GM12875 (cell line): ENCODE data around the gene NAMPT.

Experiments used
- H3K4me3 ChIP-seq: one replicate; pipeline ENCODE4 v1.5.1; 2011; ENCODE audit warnings: low read depth, low read length, control low read depth
- CTCF ChIP-seq: IDR thresholded peaks from 2 replicates; pipeline ENCODE4 v1.5.1; 2011; ENCODE audit warnings: low read depth, mild to moderate bottlenecking, control low read depth, inconsistent platforms, low read length, moderate library complexity, borderline replicate concordance; ENCODE audit not compliant: insufficient read depth

NAMPT gene

DNA sequence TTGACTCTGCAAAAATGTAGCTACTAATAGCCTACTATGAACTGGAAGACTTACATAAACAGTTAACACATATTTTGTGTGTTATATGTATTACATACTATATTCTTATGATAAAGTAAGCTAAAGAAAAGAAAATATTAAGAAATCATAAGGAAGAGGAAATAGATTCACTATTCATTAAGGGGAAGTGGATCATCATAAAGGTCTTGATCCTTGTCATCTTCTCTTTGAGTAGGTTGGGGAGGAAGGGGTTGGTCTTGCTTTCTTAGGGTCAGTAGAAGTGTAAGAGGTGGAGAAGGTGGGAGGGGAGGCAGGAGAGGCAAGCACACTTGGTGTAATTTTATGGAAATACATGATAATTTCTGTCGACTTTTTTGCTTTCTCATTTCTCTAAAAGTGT, 81.3 kb downstream of the NAMPT start:
- no peak overlapping the region for H3K4me3 ChIP-seq
- TF ChIP-seq CTCF = no peak

GRCh38 chr7:106201164-106201563, 83.6 kb downstream of the NAMPT start:
- H3K4me3 ChIP-seq = no peak overlapping the region
- no peak for TF ChIP-seq CTCF

- TF ChIP-seq CTCF = no peak
- H3K4me3 ChIP-seq = no peak overlapping the region
Measured at GRCh38 chr7:106199813-106200364, 84.9 kb downstream of the NAMPT start.

- TF ChIP-seq CTCF = no peak
- H3K4me3 ChIP-seq = no peak overlapping the region
Measured at GRCh38 chr7:106199024-106199423, 85.8 kb downstream of the NAMPT start.
